22Rv1 (cell line): ENCODE data around the gene FIS1.

Experiments used
- H3K27ac ChIP-seq: fragments of 450-650 bp; 2 replicates; pipeline ENCODE4 v1.5.1; 2017
- CTCF ChIP-seq: fragments of 450-650 bp; IDR thresholded peaks from 2 replicates; pipeline ENCODE4 v1.5.1; 2017; ENCODE audit warnings: mild to moderate bottlenecking
- ZFX ChIP-seq: fragments of 450-650 bp; IDR thresholded peaks from 2 replicates; pipeline ENCODE4 v1.6.1; 2017; ENCODE audit warnings: antibody characterized with exemption, borderline replicate concordance

The FIS1 gene

GRCh38 chr7:101245147-101245668 is 327 bp upstream of the FIS1 start:
- H3K27ac ChIP-seq, result peak overlapping the region; percentile 90
- TF ChIP-seq CTCF (no peak), ZFX (no peak)

DNA sequence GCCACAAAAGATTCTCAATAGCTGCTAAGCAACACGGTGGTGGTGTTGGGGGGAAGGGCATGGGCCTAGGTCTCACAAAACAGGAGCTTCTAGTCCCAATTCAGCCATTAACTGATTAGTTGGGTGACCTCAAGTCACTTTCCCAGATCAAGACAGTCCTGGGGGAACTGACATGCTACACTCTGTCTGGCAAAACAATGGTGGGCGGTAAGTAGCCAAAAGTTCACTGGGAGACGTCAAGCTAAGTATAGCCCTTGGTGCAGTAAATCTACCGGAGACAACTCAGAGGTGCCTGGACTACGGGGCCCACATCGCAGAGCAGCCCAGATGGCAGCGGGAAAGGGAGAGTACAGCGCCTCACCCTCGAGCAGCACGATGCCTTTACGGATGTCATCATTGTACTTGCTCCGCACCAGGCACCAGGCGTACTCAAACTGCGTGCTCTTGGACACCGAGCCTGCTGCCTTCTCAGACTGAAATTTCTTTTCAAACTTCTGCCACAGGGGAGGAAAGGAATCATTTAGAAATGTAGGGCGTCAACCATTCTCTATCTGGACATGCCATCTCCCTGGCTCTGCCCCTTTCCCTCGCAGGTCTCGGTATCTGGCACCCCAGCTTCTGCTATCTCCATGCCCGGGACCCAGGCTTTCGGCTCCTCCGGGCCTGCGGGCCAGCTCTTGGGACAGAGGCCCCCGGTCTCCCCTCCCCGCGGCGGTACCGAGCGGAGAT is 1.1 kb downstream of the FIS1 start:
- peak overlapping the region; percentile 90 for H3K27ac ChIP-seq

GRCh38 chr7:101241443-101242349 is 3.2 kb downstream of the FIS1 start:
- H3K27ac ChIP-seq, result no peak overlapping the region
- TF ChIP-seq ZFX (no peak), CTCF (no peak)

More for the DNA sequence above, 1.1 kb downstream of the FIS1 start:
- TF ChIP-seq CTCF (peak; percentile 99; the same call in 1 of the 2 replicates), ZFX (no peak)

DNA sequence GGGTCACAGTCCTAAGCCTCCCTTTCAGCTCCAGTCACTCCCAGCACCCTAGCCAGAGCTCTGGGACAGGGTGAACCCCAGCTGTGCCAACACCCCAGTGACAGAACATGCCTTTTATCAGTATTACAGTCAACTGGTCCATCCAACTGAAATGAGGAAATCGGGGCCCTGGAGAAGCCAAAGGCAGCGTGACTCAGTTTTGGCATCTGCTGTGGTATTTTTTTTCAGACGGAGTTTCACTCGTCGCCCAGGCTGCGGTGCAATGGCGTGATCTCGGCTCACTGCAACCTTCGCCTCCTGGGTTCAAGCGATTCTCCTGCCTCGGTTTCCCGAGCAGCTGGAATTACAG is 3.9 kb downstream of the FIS1 start:
- no peak overlapping the region for H3K27ac ChIP-seq
- TF ChIP-seq CTCF (no peak), ZFX (no peak)

DNA sequence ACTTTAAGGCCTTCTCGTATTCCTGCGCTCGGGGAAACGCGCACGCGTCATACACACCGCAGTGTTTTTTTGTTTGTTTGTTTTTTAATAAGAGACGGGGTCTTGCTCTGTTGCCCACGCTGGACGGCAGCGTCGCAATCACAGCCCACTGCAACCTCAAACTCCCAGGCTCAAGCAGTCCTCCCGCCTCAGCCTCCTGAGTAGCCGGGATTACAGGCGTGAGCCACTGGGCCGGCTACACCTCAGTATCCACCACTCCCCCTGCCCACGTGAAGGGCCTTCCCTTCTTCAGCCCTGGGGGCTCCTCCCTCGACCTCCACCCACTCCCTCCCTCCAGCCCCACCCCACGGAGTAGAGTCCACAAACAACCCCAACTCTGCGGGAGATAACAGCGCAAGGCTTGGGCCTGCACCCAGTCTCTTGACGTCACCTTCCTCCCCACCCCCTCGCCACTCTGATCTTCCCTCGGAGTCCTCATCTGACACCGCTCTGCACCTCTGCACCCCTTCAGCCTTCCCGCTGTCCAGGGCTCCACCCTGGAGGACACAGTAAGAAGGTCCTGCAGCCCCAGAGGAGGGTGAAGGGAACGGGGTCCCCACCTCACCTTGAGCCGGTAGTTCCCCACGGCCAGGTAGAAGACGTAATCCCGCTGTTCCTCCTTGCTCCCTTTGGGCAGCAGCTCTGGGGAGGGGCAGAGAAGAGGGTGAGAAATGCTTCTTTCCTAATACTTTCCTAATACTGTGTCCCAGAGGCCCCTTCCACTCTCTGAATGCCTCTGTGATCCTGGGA is 4.5 kb downstream of the FIS1 start:
- no peak overlapping the region for H3K27ac ChIP-seq
- TF ChIP-seq ZFX (no peak), CTCF (no peak)

GRCh38 chr7:101239951-101240220 is 5.0 kb downstream of the FIS1 start:
- no peak overlapping the region for H3K27ac ChIP-seq
- TF ChIP-seq CTCF (no peak), ZFX (no peak)
